HG02981 (cell line): ENCODE data around the gene LPO.
A peak's percentile ranks its signal among the peaks of the same experiment; 100 is the strongest.

Experiments used
- ATAC-seq: cut with Tn5 transposase; IDR thresholded peaks from one replicate; pipeline ENCODE4 v1.9.1; 2021; ENCODE audit warnings: mild to moderate bottlenecking, moderate library complexity; ENCODE audit not compliant: unreplicated experiment

LPO gene

DNA sequence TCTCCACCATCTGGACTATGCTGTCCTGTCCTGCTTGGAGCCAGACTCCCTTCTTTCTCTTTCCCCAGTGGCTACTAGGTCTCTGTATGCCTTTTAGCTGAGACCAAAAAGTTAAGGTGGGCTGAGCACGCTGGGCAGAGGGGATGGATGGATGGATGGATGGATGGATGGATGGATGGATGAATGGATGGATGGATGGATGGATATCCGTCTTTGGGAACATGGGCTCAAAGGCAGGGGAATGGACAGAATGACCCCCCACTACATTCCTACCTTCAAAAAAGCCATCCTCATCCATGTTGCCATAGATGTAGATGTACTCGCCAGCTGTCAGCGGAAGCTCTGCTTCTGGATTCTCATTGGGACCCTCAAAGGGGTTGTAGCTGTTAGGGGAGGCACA, 77.4 kb downstream of the LPO start:
- no peak for ATAC-seq

DNA sequence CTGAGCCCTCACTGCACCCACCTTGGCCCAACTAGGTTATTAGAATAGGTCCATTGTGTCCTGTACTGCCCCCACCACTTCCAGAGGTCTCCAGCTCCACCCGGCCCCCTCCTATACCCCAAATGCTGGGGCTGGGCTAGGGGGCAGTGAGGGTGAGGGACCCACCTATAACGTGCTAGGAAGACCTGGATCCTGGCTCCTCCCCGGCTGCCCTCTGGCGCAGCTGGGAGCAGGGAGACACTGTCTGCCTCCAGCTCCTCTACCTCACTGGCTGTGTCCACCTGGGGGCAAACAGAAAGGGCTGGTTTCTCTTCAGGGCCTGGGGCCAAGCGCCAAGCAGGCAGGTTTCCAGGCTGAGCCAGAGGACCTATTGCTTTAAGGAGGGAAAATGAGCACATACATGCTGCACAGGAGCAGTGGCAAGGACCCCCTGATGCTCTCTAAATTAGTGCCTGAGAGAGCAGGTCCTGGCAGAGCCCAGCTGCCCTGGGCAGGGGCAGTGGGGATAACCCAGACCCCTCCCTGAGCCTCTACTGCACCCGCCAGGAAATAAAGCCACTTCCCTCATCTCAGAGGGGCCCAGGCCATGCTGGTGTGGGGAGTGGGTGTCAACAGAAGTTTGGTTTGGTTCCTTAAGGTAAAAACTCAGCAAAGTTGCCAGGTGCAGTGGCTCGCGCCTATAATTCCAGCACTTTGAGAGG, 78.0 kb downstream of the LPO start:
- no peak for ATAC-seq

DNA sequence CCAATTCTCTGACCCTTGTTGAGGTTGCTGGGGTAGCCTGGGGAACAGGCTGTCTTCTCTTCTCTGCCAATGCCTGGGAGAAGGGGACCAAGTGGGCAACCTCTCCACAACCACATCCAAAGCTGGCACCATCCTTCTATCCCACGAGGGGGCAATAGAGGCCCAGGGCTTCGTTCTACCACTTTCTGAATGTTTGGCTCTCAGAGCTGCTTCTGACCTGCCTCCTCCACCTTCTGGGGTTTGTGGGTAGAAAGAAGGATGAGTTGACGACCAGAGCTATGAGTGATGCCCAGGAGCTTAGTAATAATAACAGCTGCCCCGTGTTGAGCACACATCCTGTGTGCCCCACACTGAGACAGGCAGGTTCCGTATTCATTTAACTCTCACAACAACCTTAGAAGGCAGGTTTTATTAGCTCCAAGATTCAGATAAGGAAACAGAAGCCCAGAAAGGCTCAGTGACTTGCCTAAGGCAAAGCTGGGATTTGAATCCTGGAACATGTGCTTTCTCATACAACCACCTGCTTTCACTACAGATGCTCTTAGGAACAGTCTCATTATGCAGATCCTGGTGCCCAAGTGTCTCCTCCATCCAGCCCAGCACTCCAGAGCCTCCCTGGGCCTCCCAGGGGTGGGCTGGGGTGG, 79.2 kb downstream of the LPO start:
- peak; percentile 74 for ATAC-seq

DNA sequence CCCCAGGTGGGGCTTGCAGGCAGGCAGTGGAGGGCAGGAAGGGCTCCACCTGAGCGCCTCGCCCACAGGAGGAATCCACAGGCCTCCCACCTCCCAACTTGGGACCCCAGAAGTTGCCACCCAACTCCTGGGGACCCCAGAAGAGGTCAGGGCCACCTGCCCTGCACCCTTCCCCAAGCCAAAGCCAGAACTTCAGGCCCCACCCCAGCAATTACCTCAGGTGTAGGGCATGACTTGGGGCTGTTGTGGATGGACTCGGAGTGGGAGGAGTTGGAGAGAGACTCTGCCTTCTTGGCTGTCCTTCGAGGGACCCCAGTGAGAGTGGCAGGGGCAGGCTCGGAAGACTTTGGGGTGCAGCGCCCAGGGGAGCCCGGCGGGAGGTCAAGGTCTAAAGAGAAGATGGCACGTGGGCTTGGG, 79.7 kb downstream of the LPO start:
- ATAC-seq = no peak
